ENCODE measurements around the gene IFI44. TPM values are rescaled to one million over a fixed set of nuclear protein-coding genes. Genes with fewer than 3 reads are reported as not detected.

Gene IFI44
- polyA plus RNA-seq, 1 experiment: 6.0 TPM

DNA sequence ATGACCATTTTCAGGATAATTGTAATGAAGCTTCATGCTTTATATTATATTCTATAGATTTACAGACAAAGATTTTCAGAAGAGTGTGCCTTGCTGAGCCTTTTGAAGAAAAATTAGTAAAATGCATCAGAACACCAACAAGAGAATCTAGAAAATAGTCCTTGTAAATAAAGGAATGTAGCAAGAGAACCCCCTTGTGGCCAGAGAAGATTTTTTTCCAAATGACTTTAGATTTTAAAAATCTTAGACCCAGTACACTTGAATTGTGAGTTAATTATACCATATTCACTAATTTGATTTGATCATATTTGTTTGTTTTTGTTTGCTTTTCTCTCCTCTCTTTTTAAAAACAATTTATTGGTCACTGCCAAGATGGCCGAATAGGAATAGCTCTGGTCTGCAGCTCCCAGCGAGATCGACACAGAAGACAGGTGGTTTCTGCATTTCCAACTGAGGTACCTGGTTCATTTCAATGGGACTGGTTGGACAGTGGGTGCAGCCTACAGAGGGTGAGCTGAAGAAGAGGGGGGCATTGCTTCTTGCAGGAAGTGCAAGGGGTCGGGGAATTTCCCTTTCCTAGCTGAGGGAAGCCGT, 42.2 kb upstream of the IFI44 start:
- no peaks in the 10 kb centered on the region for H3K27me3 ChIP-seq (ENCODE audit: control insufficient read depth, insufficient read depth, low read length)
- H3K4me3 ChIP-seq (ENCODE audit: low read depth, low read length): no peak overlapping the region
- TF ChIP-seq, protein P1, sequence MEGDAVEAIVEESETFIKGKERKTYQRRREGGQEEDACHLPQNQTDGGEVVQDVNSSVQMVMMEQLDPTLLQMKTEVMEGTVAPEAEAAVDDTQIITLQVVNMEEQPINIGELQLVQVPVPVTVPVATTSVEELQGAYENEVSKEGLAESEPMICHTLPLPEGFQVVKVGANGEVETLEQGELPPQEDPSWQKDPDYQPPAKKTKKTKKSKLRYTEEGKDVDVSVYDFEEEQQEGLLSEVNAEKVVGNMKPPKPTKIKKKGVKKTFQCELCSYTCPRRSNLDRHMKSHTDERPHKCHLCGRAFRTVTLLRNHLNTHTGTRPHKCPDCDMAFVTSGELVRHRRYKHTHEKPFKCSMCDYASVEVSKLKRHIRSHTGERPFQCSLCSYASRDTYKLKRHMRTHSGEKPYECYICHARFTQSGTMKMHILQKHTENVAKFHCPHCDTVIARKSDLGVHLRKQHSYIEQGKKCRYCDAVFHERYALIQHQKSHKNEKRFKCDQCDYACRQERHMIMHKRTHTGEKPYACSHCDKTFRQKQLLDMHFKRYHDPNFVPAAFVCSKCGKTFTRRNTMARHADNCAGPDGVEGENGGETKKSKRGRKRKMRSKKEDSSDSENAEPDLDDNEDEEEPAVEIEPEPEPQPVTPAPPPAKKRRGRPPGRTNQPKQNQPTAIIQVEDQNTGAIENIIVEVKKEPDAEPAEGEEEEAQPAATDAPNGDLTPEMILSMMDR (IDR thresholded peaks at IDR 0.05; ENCODE audit: low read depth, low read length): peak; percentile 63
- no peaks in the 10 kb centered on the region for H3K9me3 ChIP-seq (ENCODE audit: control insufficient read depth, insufficient read depth, low read length)
- no peak overlapping the region for H3K27ac ChIP-seq (ENCODE audit: low read depth, low read length)
- CTCF ChIA-PET: interaction anchor here (0.6 to 8.0 kb wide), 30 partner anchors 8 to 502 kb away, joined by 3 to 202 read pairs (median 4); partner anchors contain the start of gene IFI44L
- DNase-seq (ENCODE audit: low read depth, low spot score): no peak
- POLR2A ChIA-PET: no interaction called here

DNA sequence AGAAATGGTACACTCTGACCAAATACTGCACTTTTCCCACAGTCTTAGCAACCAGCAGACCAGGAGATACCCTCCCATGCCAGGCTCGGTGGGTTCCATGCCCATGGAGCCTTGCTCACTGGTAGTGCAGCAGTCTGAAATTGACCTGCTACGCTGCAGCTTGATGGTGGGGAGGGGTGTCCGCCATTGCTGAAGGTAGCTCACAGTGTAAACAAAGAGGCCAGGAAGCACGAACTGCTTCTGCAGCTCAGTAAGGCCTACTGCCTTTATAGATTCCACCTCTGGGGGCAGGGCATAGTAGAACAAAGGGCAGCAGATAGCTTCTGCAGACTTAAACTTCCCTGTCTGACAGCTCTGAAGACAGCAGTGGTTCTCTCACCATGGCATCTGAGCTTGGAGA, 41.7 kb upstream of the IFI44 start:
- ChIA-PET CTCF (interaction anchor here (0.6 to 8.0 kb wide), 19 partner anchors 8 to 493 kb away, joined by 3 to 202 read pairs (median 5); no protein-coding TSS in a partner anchor), POLR2A (no interaction called here)
- Histone ChIP-seq H3K27me3 (ENCODE audit: control insufficient read depth, insufficient read depth, low read length) (no peaks in the 10 kb centered on the region), H3K4me3 (ENCODE audit: low read depth, low read length) (no peak overlapping the region), H3K9me3 (ENCODE audit: control insufficient read depth, insufficient read depth, low read length) (no peaks in the 10 kb centered on the region), H3K27ac (ENCODE audit: low read depth, low read length) (no peak overlapping the region)
- TF ChIP-seq, protein P1 (IDR thresholded peaks at IDR 0.05; ENCODE audit: low read depth, low read length): 0 out of 2 replicates have a peak, but pooled peaks have one; percentile 4
- DNase-seq (ENCODE audit: low read depth, low spot score): no peak

DNA sequence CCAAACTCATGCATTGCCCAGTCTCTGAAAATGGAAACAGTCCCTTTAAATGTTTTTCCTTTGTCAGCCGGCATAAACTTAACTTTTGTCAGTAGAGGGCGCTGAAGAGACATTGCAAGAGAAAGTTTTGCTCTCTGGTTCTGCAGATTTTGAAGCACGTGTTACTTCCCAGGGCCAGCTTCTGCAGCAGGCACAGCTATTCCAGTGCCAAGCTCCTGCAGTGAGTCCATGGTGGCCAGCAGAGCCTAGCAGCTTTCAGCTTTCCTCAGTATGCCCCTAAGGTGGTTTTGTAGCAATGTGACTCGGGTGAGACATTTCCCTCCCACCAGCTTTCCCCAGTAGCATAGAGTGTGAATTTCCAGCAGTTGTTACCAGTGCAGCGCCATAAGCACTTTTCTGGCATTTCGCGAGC, 32.0 kb upstream of the IFI44 start:
- Histone ChIP-seq H3K4me3 (ENCODE audit: low read depth, low read length) (no peak overlapping the region), H3K27me3 (ENCODE audit: control insufficient read depth, insufficient read depth, low read length) (no peaks in the 10 kb centered on the region), H3K27ac (ENCODE audit: low read depth, low read length) (no peak overlapping the region), H3K9me3 (ENCODE audit: control insufficient read depth, insufficient read depth, low read length) (no peaks in the 10 kb centered on the region)
- TF ChIP-seq, protein P1 (IDR thresholded peaks at IDR 0.05; ENCODE audit: low read depth, low read length): peak; percentile 90
- POLR2A ChIA-PET: interaction anchor here (0.9 kb wide), 1 partner anchor 223 kb away, joined by 3 read pairs; no protein-coding TSS in a partner anchor
- peak; percentile 66 for DNase-seq (ENCODE audit: low read depth, low spot score)
- CTCF ChIA-PET: interaction anchor here (0.6 to 1.9 kb wide), 40 partner anchors 10 to 490 kb away, joined by 3 to 31 read pairs (median 4); partner anchors contain the start of gene IFI44

GRCh38 chr1:78619032-78619431, 30.6 kb upstream of the IFI44 start:
- TF ChIP-seq, protein P1 (IDR thresholded peaks at IDR 0.05; ENCODE audit: low read depth, low read length): no peak
- no peak overlapping the region for H3K4me3 ChIP-seq (ENCODE audit: low read depth, low read length)
- no peaks in the 10 kb centered on the region for H3K27me3 ChIP-seq (ENCODE audit: control insufficient read depth, insufficient read depth, low read length)
- H3K9me3 ChIP-seq (ENCODE audit: control insufficient read depth, insufficient read depth, low read length): no peaks in the 10 kb centered on the region
- no peak overlapping the region for H3K27ac ChIP-seq (ENCODE audit: low read depth, low read length)
- ChIA-PET POLR2A (no interaction called here), CTCF (interaction anchor here (0.6 to 1.9 kb wide), 3 partner anchors 11 to 474 kb away, joined by 3 to 6 read pairs (median 4); no protein-coding TSS in a partner anchor)
- DNase-seq (ENCODE audit: low read depth, low spot score): no peak

GRCh38 chr1:78619446-78619802, 30.2 kb upstream of the IFI44 start:
- CTCF ChIA-PET: interaction anchor here (0.5 to 2.0 kb wide), 8 partner anchors 12 to 505 kb away, joined by 3 to 21 read pairs (median 4); no protein-coding TSS in a partner anchor
- Histone ChIP-seq H3K4me3 (ENCODE audit: low read depth, low read length) (peak overlapping the region; percentile 50; the same call in 1 of the 2 replicates), H3K27me3 (ENCODE audit: control insufficient read depth, insufficient read depth, low read length) (no peaks in the 10 kb centered on the region), H3K9me3 (ENCODE audit: control insufficient read depth, insufficient read depth, low read length) (no peaks in the 10 kb centered on the region), H3K27ac (ENCODE audit: low read depth, low read length) (peak overlapping the region; percentile 11)
- TF ChIP-seq, protein P1 (IDR thresholded peaks at IDR 0.05; ENCODE audit: low read depth, low read length): no peak
- DNase-seq (ENCODE audit: low read depth, low spot score): no peak
- POLR2A ChIA-PET: no interaction called here

Measured in AG04450 (cell line).